WTC11 (cell line): ENCODE measurements around the gene ATP2A2. TPM values are rescaled to one million over a fixed set of nuclear protein-coding genes. Genes with fewer than 3 reads are reported as not detected.
"Not testable (repeated sequence)": the region's sequence is repeated elsewhere in the genome, so short reads cannot be mapped to it uniquely, and the experiment has no call there.

Experiments used
- ATAC-seq: fragments of 200-7000 bp; cut with Tn5 transposase; 2 replicates; pipeline ENCODE4 v1.10.0; 2021; ENCODE audit warnings: mild to moderate bottlenecking, moderate library complexity
- CTCF ChIA-PET: fragments of 300-600 bp; sonication (Branson Sonifier 250); formaldehyde crosslinking; loops from one replicate; lab custom pipeline; 2021; ENCODE audit warnings: antibody characterized with exemption; lab: Charles Lee
- POLR2A ChIA-PET: fragments of 350-600 bp; sonication (Branson Sonifier 250); formaldehyde crosslinking; loops from one replicate; lab custom pipeline; 2021; ENCODE audit warnings: antibody characterized with exemption; lab: Charles Lee
- DNase-seq: peaks from one replicate; pipeline ENCODE4 v3.0.0; 2021; ENCODE audit warnings: low spot score
- H3K27ac Mint-ChIP-seq: 2 replicates; pipeline ENCODE4 v1.8.0; 2021; ENCODE audit warnings: mixed read lengths
- H3K27me3 Mint-ChIP-seq: 2 replicates; pipeline ENCODE4 v1.8.0; 2021; ENCODE audit warnings: low read depth, mild to moderate bottlenecking, moderate library complexity, mixed read lengths
- H3K36me3 Mint-ChIP-seq: 2 replicates; pipeline ENCODE4 v1.8.0; 2021; ENCODE audit warnings: mixed read lengths
- H3K4me1 Mint-ChIP-seq: 2 replicates; pipeline ENCODE4 v1.8.0; 2022; ENCODE audit warnings: mixed read lengths
- H3K4me3 Mint-ChIP-seq: 2 replicates; pipeline ENCODE4 v1.8.0; 2021; ENCODE audit warnings: mild to moderate bottlenecking, moderate library complexity, mixed read lengths
- H3K9me3 Mint-ChIP-seq: 2 replicates; pipeline ENCODE4 v1.8.0; 2021; ENCODE audit warnings: mixed read lengths
- CBFB ChIP-seq: sonication (generic); formaldehyde crosslinking; IDR thresholded peaks from 2 replicates; pipeline ENCODE4 v1.8.1; 2022; ENCODE audit warnings: mild to moderate bottlenecking, low read depth, missing genetic modification reagents
- FOXP1 ChIP-seq: sonication (generic); formaldehyde crosslinking; IDR thresholded peaks from 2 replicates; pipeline ENCODE4 v1.8.0; 2022; ENCODE audit warnings: missing genetic modification reagents, mild to moderate bottlenecking, moderate library complexity, borderline replicate concordance
- GABPB1 ChIP-seq: sonication (generic); formaldehyde crosslinking; IDR thresholded peaks from 2 replicates; pipeline ENCODE4 v1.8.1; 2023; ENCODE audit warnings: mild to moderate bottlenecking, missing genetic modification reagents
- MXD4 ChIP-seq: fragments of 250-450 bp; sonication (Bioruptor Pico); IDR thresholded peaks from 2 replicates; pipeline ENCODE4 v1.8.0; 2021; ENCODE audit warnings: mild to moderate bottlenecking, moderate library complexity, borderline replicate concordance
- RELA ChIP-seq: sonication (generic); formaldehyde crosslinking; IDR thresholded peaks from 2 replicates; pipeline ENCODE4 v1.8.1; 2022; ENCODE audit warnings: missing genetic modification reagents, mild to moderate bottlenecking, borderline replicate concordance
- SOX15 ChIP-seq: fragments of 250-450 bp; sonication (Bioruptor Pico); IDR thresholded peaks from 2 replicates; pipeline ENCODE4 v1.9.0; 2021; ENCODE audit warnings: mild to moderate bottlenecking
- TEAD1 ChIP-seq: sonication (generic); formaldehyde crosslinking; IDR thresholded peaks from 2 replicates; pipeline ENCODE4 v1.8.0; 2022; ENCODE audit warnings: mild to moderate bottlenecking, missing genetic modification reagents
- TEAD4 ChIP-seq: sonication (generic); formaldehyde crosslinking; IDR thresholded peaks from 2 replicates; pipeline ENCODE4 v1.8.0; 2022; ENCODE audit warnings: mild to moderate bottlenecking, missing genetic modification reagents
- ZNF263 ChIP-seq: sonication (generic); formaldehyde crosslinking; IDR thresholded peaks from 2 replicates; pipeline ENCODE4 v1.8.1; 2022; ENCODE audit warnings: low read depth, mild to moderate bottlenecking, moderate library complexity, missing genetic modification reagents
- total RNA-seq: library from RNA; stranded (reverse); gene quantifications from 3 replicates; pipeline ENCODE4 v1.2.3, GENCODE V29; 2021
- TF ChIP-seq, protein P1 (sequence below): sonication (generic); formaldehyde crosslinking; IDR thresholded peaks from 2 replicates; pipeline ENCODE4 v1.8.1; 2023; ENCODE audit warnings: mild to moderate bottlenecking, missing genetic modification reagents, moderate library complexity
- TF ChIP-seq, protein P2 (sequence below): sonication (generic); formaldehyde crosslinking; IDR thresholded peaks from 2 replicates; pipeline ENCODE4 v1.8.0; 2022; ENCODE audit warnings: mild to moderate bottlenecking, missing genetic modification reagents
- TF ChIP-seq, protein P3 (sequence below): fragments of 250-450 bp; sonication (Bioruptor Pico); IDR thresholded peaks from 2 replicates; pipeline ENCODE4 v1.9.0; 2021; ENCODE audit warnings: mild to moderate bottlenecking
- TF ChIP-seq, protein P4 (sequence below): sonication (generic); formaldehyde crosslinking; conservative IDR thresholded peaks from 2 replicates; pipeline ENCODE4 v1.8.1; 2023; ENCODE audit warnings: mild to moderate bottlenecking, low read depth, missing genetic modification reagents, moderate library complexity

Gene ATP2A2
- total RNA-seq, 1 experiment from 2014 or later: 239 TPM

DNA sequence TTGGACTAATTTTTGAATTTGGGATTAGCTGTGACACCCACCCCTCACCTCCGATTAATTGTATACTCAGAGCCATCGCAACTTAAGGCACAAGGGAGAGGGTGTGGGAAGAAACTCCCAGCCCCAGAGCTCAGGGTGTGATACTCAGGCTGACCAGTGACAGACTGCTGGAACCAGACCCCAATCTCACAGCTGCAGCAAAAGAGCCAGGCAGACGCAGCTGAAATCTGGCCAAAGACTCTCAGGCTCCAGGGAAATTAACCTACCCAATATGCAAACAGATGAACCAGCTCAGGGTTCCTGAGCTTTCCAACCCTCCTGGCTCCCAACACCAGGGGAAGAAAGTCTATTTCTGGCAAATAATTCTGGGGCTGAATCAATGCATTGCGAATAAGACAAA is 92.0 kb downstream of the ATP2A2 start:
- H3K4me3 Mint-ChIP-seq: no peak overlapping the region
- no peaks in the 10 kb centered on the region for H3K4me1 Mint-ChIP-seq
- ChIA-PET POLR2A (interaction anchor here (0.5 kb wide), 1 partner anchor 433 kb away, joined by 5 read pairs; no protein-coding TSS in a partner anchor), CTCF (interaction anchor here (1.7 to 2.1 kb wide), 2 partner anchors 58 to 77 kb away, joined by 5 to 14 read pairs; partner anchors contain the start of gene ARPC3)
- TF ChIP-seq CBFB (CRISPR knock-in tag) (no peak), TEAD1 (no peak), SOX15 (CRISPR knock-in tag) (no peak)
- TF ChIP-seq, protein P1, sequence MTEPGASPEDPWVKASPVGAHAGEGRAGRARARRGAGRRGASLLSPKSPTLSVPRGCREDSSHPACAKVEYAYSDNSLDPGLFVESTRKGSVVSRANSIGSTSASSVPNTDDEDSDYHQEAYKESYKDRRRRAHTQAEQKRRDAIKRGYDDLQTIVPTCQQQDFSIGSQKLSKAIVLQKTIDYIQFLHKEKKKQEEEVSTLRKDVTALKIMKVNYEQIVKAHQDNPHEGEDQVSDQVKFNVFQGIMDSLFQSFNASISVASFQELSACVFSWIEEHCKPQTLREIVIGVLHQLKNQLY: no peak
- TF ChIP-seq, protein P2, sequence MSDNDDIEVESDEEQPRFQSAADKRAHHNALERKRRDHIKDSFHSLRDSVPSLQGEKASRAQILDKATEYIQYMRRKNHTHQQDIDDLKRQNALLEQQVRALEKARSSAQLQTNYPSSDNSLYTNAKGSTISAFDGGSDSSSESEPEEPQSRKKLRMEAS (CRISPR knock-in tag): no peak
- H3K27ac Mint-ChIP-seq: no peak overlapping the region
- H3K27me3 Mint-ChIP-seq: no peaks in the 10 kb centered on the region
- DNase-seq: no peak
- no peak for ATAC-seq
- no peaks in the 10 kb centered on the region for H3K9me3 Mint-ChIP-seq
- peaks cover 45% of the 10 kb centered on the region for H3K36me3 Mint-ChIP-seq

DNA sequence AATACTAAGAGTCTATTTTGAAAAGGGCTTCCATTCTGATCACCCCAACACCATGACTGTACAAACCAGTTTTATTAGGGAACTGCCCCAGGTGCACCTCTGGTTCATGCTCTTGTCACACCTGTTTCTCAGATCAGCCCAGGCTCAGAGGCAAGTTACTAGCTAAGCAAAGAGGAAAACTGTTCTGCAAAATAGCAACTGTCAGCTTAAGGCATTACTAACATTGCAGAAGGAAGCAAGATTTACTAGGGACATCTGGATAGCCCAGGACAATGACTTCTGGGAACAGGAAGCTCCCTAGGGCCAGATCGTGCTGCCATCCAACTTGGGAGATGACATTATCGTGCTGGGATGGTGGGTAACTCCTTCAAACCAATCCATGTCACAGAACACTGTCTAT is 92.4 kb downstream of the ATP2A2 start:
- peaks cover 49% of the 10 kb centered on the region for H3K36me3 Mint-ChIP-seq
- TF ChIP-seq MXD4: no peak
- TF ChIP-seq TEAD4: no peak
- TF ChIP-seq GABPB1: no peak
- no peak for TF ChIP-seq CBFB (CRISPR knock-in tag)
- TF ChIP-seq, protein P3, sequence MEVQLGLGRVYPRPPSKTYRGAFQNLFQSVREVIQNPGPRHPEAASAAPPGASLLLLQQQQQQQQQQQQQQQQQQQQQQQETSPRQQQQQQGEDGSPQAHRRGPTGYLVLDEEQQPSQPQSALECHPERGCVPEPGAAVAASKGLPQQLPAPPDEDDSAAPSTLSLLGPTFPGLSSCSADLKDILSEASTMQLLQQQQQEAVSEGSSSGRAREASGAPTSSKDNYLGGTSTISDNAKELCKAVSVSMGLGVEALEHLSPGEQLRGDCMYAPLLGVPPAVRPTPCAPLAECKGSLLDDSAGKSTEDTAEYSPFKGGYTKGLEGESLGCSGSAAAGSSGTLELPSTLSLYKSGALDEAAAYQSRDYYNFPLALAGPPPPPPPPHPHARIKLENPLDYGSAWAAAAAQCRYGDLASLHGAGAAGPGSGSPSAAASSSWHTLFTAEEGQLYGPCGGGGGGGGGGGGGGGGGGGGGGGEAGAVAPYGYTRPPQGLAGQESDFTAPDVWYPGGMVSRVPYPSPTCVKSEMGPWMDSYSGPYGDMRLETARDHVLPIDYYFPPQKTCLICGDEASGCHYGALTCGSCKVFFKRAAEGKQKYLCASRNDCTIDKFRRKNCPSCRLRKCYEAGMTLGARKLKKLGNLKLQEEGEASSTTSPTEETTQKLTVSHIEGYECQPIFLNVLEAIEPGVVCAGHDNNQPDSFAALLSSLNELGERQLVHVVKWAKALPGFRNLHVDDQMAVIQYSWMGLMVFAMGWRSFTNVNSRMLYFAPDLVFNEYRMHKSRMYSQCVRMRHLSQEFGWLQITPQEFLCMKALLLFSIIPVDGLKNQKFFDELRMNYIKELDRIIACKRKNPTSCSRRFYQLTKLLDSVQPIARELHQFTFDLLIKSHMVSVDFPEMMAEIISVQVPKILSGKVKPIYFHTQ (CRISPR knock-in tag): no peak
- no peak for TF ChIP-seq ZNF263 (CRISPR knock-in tag)
- no peak for TF ChIP-seq RELA
- no peak for TF ChIP-seq FOXP1
- no peak for DNase-seq
- H3K9me3 Mint-ChIP-seq: no peaks in the 10 kb centered on the region
- ChIA-PET POLR2A (interaction anchor here (0.5 kb wide), 1 partner anchor 433 kb away, joined by 5 read pairs; no protein-coding TSS in a partner anchor), CTCF (interaction anchor here (1.7 to 2.1 kb wide), 2 partner anchors 58 to 76 kb away, joined by 5 to 14 read pairs; partner anchors contain the start of gene ARPC3)
- H3K4me1 Mint-ChIP-seq: no peaks in the 10 kb centered on the region
- ATAC-seq: no peak
- H3K4me3 Mint-ChIP-seq: no peak overlapping the region
- H3K27ac Mint-ChIP-seq: no peak overlapping the region
- no peaks in the 10 kb centered on the region for H3K27me3 Mint-ChIP-seq

DNA sequence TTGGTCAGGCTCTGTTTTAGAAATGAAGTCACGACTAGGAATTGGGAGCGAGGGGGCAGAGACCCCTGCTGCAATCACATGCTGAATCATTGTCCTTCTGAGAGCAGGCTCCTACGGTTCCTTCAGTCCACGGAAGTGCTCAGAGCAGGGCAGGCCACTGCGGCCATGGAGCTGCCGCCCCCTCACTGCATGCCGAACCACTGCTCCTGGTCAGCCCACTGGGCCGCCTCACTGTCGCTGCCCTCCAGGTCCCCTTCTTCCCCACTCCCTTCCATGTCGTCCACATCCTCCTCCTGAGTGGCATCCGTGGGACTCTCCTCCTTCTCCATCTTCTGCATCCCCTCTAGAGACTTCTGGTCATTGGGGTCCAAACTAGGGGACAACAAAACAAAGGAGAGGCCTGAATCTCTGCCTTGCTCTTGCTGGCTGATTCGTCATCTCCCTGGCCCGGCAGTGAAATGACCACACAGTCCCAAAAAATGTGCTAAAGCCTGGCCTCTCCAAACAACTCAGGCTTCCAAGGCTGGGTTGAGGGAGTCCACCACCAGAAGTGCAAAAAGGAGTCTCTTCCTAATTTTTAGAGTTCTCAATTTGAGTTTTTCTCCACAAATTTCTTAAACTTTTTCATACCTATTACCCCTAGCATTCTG is 93.0 kb downstream of the ATP2A2 start:
- ATAC-seq (no peak), DNase-seq (no peak)
- ChIA-PET CTCF (interaction anchor here (0.5 to 2.1 kb wide), 2 partner anchors 57 kb away, joined by 3 to 14 read pairs; no protein-coding TSS in a partner anchor), POLR2A (no interaction called here)
- peak overlapping the region; percentile 16; the same call in 1 of the 2 replicates for H3K27ac Mint-ChIP-seq
- H3K4me3 Mint-ChIP-seq: no peak overlapping the region
- no peaks in the 10 kb centered on the region for H3K9me3 Mint-ChIP-seq
- H3K36me3 Mint-ChIP-seq: peaks cover 55% of the 10 kb centered on the region
- no peaks in the 10 kb centered on the region for H3K27me3 Mint-ChIP-seq
- TF ChIP-seq, protein P4, sequence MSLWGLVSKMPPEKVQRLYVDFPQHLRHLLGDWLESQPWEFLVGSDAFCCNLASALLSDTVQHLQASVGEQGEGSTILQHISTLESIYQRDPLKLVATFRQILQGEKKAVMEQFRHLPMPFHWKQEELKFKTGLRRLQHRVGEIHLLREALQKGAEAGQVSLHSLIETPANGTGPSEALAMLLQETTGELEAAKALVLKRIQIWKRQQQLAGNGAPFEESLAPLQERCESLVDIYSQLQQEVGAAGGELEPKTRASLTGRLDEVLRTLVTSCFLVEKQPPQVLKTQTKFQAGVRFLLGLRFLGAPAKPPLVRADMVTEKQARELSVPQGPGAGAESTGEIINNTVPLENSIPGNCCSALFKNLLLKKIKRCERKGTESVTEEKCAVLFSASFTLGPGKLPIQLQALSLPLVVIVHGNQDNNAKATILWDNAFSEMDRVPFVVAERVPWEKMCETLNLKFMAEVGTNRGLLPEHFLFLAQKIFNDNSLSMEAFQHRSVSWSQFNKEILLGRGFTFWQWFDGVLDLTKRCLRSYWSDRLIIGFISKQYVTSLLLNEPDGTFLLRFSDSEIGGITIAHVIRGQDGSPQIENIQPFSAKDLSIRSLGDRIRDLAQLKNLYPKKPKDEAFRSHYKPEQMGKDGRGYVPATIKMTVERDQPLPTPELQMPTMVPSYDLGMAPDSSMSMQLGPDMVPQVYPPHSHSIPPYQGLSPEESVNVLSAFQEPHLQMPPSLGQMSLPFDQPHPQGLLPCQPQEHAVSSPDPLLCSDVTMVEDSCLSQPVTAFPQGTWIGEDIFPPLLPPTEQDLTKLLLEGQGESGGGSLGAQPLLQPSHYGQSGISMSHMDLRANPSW: no peak
- no peaks in the 10 kb centered on the region for H3K4me1 Mint-ChIP-seq

DNA sequence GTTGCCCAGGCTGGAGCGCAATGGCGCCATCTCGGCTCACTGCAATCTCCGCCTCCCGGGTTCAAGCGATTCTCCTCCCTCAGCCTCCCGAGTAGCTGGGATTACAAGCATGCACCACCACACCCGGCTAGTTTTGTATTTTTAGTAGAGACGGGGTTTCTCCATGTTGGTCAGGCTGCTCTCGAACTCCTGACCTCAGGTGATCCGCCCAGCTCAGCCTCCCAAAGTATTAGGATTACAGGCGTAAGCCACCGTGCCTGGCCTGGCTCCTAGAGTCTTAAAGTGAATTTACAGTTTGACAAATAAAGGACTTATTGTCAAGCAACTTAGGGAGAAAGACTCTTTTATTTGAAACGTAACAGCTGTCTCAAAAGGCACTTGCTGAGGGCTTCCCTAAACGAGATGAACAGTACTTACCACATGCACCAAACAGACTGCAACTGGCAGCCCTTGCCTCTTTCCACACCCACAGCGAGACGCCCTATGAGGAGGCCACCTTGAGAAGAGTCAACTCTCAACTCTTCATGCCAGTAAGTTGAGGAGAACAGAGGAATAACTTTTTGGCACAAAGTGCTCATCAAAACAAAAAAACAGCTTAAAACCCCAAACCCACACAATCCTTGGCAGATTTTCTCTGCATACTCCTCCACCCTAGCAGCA is 97.2 kb downstream of the ATP2A2 start:
- H3K9me3 Mint-ChIP-seq, H3K4me1 Mint-ChIP-seq, DNase-seq, ATAC-seq, POLR2A ChIA-PET, H3K4me3 Mint-ChIP-seq, H3K27me3 Mint-ChIP-seq, H3K27ac Mint-ChIP-seq: not testable (repeated sequence)
- CTCF ChIA-PET: interaction anchor here (0.7 kb wide), 1 partner anchor 34 kb away, joined by 3 read pairs; no protein-coding TSS in a partner anchor
- peaks cover 80% of the 10 kb centered on the region for H3K36me3 Mint-ChIP-seq
